Fibroblast of mammary gland (primary cell): ENCODE measurements around the gene MTHFR.

ENCODE experiments used
- DNase-seq: peaks from one replicate; pipeline ENCODE4 v3.0.0-alpha.2; 2010; ENCODE audit warnings: low read depth
- H3K4me3 ChIP-seq: 2 replicates; pipeline ENCODE4 v1.5.1; 2011; ENCODE audit warnings: low read depth, mild to moderate bottlenecking, low read length, moderate library complexity; ENCODE audit not compliant: control insufficient read depth
- TF ChIP-seq, protein P1 (sequence below): conservative IDR thresholded peaks from 2 replicates; pipeline ENCODE4 v1.5.1; 2011; ENCODE audit warnings: low read depth, low read length, inconsistent platforms; ENCODE audit not compliant: control insufficient read depth, insufficient read depth

MTHFR gene

DNA sequence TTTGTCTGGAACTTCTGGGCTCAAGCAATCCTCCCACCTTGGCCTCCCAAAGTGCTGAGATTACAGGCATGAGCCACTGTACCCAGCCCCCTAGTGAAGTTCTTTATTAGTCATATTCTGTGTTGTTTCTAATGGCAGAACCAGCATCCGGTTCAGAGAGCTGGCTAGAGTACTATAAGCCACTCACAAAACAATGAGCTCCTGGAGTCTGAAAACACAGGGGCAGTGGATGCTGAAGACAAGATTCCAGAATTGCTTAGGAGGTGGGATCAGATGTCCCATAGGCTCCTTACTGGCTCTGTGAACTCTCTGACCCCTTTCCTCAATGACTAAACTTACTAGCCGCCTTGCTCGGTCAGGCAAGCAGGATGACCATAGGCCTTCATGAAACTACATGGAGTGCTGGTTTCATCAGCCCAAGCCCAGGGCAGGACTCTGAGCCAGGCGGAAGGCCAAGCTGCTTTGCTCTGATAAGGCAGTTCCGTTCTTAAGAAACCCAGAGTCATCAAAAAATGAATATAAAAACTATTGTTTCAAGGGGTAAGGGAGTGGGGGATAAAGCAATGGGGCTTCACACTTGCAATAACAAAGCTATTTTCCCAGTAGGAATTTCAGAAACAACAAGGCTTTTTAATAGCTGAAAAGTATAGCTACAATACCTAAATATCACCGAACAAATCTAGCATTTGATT lies 8.1 kb downstream of the MTHFR start:
- peak; percentile 54 for DNase-seq
- TF ChIP-seq, protein P1, sequence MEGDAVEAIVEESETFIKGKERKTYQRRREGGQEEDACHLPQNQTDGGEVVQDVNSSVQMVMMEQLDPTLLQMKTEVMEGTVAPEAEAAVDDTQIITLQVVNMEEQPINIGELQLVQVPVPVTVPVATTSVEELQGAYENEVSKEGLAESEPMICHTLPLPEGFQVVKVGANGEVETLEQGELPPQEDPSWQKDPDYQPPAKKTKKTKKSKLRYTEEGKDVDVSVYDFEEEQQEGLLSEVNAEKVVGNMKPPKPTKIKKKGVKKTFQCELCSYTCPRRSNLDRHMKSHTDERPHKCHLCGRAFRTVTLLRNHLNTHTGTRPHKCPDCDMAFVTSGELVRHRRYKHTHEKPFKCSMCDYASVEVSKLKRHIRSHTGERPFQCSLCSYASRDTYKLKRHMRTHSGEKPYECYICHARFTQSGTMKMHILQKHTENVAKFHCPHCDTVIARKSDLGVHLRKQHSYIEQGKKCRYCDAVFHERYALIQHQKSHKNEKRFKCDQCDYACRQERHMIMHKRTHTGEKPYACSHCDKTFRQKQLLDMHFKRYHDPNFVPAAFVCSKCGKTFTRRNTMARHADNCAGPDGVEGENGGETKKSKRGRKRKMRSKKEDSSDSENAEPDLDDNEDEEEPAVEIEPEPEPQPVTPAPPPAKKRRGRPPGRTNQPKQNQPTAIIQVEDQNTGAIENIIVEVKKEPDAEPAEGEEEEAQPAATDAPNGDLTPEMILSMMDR = no peak
- no peak overlapping the region for H3K4me3 ChIP-seq

DNA sequence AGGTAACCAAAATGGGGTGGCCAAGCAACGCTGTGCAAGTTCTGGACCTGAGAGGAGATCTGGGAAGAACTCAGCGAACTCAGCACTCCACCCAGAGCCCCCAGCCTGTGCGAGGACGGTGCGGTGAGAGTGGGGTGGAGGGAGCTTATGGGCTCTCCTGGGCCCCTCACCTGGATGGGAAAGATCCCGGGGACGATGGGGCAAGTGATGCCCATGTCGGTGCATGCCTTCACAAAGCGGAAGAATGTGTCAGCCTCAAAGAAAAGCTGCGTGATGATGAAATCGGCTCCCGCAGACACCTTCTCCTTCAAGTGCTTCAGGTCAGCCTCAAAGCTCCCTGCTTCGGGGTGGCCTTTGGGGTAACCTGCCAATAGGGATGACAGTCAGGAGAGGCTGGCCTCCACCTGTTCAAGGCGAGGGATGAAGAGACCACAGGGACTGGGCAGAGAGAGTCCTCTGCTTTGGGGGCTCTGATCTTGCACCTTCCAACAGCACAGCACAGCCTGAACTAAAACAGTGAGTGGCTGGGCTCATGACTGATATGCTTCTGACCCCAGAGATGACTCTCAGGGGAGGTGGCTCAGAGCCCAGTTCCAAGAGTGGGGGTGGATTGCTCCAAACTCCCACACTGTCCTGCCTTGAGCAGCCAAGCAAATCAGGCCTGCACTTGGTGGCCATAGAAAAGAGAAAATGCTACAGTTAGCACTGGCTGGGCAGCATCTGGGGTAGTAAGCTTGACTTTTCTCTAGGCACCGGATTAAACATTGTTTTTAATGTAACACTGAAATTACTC lies 9.5 kb downstream of the MTHFR start:
- no peak overlapping the region for H3K4me3 ChIP-seq
- DNase-seq = peak; percentile 62
- TF ChIP-seq, protein P1 = no peak

DNA sequence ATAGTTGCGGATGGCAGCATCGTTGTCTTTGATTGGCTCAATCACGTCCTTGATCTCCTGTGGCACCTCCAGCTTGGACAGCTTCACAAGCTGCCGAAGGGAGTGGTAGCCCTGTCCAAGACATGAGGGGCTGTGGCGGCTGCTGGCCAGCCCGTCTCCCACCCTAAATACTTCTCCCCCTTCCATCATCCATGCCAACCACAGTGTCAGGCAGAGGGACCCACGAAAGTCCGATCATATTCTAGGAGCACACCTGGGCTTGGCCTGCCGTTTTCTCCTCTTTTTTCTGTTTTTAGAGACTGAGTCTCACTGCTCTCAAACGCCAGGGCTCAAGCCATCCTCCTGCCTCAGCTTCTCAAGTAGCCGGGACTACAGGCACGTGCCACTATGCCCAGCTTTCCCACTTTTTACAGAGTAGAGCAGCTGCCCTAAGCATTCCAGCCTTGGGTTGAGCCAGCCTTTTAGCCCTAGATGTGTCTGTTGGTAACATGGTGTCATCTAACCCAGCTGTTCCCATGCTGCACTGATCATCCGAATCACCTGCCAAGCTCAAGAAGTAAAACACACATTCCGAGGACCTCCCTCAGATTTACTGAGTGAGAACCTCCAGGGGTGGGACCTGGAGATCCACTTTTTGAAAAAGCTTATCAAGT lies 10.4 kb downstream of the MTHFR start:
- TF ChIP-seq, protein P1 = no peak
- no peak for DNase-seq

DNA sequence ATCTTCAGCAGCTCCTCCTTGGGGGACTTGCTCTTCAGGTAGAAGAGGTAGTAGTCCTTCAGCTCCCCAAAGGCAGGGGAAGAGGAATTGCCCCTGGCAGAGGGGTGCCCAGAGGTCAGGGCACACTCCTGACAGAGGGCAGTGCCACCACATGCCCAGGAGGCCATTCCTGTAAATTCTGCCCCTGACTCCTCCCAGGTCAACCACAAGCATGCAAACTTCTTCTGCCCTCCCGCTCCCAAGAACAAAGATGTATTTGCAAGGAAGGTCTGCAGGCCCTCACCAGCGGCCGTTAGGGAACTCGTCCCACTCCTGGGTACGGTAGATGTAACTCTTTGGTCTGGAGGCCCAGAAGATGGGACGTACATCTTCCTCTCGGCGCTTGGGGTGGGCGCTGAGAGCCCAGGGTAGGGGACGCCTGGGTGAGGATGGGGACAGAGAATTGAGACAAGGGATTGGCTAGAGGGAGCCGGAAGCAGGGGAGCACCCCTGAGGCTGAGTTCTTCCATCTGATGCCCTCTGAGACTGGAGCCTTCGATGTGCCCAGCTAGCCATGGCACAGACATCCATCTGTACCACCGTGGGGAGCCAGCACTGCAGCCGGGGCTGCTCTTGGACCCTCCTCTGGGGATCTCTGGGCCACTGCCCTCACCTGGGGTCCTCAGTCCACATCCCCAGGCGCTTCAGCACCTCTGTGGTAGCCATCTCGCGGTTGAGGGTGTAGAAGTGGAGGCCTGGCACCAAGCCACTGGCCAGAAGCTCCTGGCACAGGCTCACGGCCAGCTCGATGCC lies 11.1 kb downstream of the MTHFR start:
- H3K4me3 ChIP-seq = no peak overlapping the region
- TF ChIP-seq, protein P1 = no peak
- DNase-seq = no peak

More for the DNA sequence above, 10.4 kb downstream of the MTHFR start:
- H3K4me3 ChIP-seq = no peak overlapping the region

DNA sequence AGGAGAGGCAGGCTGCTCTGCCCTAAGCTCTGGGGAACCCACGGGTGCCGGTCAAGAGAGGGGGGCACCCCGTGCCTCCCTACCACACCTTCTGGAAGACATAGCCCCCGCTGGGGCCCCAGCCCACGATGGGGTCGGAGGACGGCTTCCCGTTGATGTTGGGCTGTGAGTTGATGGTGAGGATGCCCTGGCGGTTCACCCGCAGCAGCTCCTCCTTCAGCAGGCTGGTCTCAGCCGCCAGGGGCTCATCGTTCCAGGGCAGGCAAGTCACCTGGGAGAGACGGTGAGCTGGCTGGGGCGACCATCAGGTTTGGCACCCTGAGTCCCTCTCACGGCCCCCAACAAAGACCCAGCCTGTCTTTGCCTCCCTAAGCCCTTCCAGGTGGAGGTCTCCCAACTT lies 11.9 kb downstream of the MTHFR start:
- no peak overlapping the region for H3K4me3 ChIP-seq
- no peak for DNase-seq
- TF ChIP-seq, protein P1 = no peak

DNA sequence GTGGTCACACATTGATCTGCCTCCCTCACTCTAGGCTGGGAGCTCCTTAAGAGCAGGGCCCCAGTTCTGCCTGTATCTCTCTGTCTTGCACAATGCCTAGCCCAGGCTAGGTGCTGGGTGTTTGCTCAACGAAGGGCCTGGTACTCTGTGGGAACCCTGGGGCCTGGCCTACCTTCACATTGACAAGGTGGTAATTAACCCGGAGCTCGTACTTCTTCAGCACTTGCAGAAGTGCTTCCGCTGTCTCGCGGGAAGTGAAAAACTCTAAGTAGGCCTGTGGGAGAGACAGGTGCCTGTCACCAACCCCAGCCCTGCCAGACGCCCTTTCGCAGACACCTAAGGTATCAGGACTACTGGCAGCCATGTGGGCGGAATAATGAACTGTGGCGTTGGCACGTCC lies 13.7 kb downstream of the MTHFR start:
- no peak overlapping the region for H3K4me3 ChIP-seq
- no peak for DNase-seq
- TF ChIP-seq, protein P1 = no peak
